K562 (cell line): Measurements from ENCODE around the gene SKIC2. TPM values are rescaled to one million over a fixed set of nuclear protein-coding genes. Genes with fewer than 3 reads are reported as not detected.

Source experiments
- FOXM1 ChIP-seq, 2 experiments: fragments of 450-650 bp in 1 of 2; sonication (generic) in 1 of 2; formaldehyde crosslinking in 1 of 2; IDR thresholded peaks; 2 replicates each; pipeline versions ENCODE4 v1.6.1 to v1.9.0; 2017 to 2022; ENCODE audit warnings: low read depth in 2 of 2, mild to moderate bottlenecking in 2 of 2, missing genetic modification reagents in 1 of 2, moderate library complexity in 1 of 2
- MGA ChIP-seq: fragments of 450-650 bp; IDR thresholded peaks from 2 replicates; pipeline ENCODE4 v1.6.1; 2016; ENCODE audit warnings: mild to moderate bottlenecking, moderate library complexity
- PML ChIP-seq: IDR thresholded peaks from 2 replicates; pipeline ENCODE4 v1.6.1; 2012; ENCODE audit warnings: low read length, inconsistent platforms
- TRIM25 ChIP-seq: fragments of 450-650 bp; IDR thresholded peaks from 2 replicates; pipeline ENCODE4 v1.7.0; 2016; ENCODE audit warnings: borderline replicate concordance
- ZNF239 ChIP-seq: fragments of 250-450 bp; sonication (Bioruptor Pico); IDR thresholded peaks from 2 replicates; pipeline ENCODE4 v1.4.0; 2020; ENCODE audit warnings: mild to moderate bottlenecking
- ZNF408 ChIP-seq: fragments of 250-450 bp; sonication (Bioruptor Pico); IDR thresholded peaks from 2 replicates; pipeline ENCODE4 v1.4.0; 2020; ENCODE audit warnings: low read depth, mild to moderate bottlenecking, moderate library complexity
- ZNF592 ChIP-seq: fragments of 450-650 bp; IDR thresholded peaks from 2 replicates; pipeline ENCODE4 v1.6.1; 2017; ENCODE audit warnings: antibody characterized with exemption, mild to moderate bottlenecking
- polyA plus RNA-seq, 8 experiments: library from polyadenylated mRNA; depleted of rRNA in 4 of 8; stranded (reverse) in 5 of 8; unstranded in 3 of 8; fragments of >200 nt; fragmentation: Nextera tagmentation in 2 of 8; fragmentation: Illumina TruSeq in 1 of 8; extraction: Ambion mirVana in 2 of 8; extraction: Trizol in 1 of 8; gene quantifications; 2 replicates each; pipeline versions ENCODE4 v1.2.1 to v1.2.3, GENCODE V29; 2011 to 2014; ENCODE audit warnings: inconsistent platforms in 1 of 8, missing spikeins in 1 of 8
- total RNA-seq, 7 experiments: library from RNA; depleted of rRNA in 6 of 7; stranded (reverse); fragments of >200 nt in 6 of 7; fragmentation: Illumina TruSeq in 2 of 7; extraction: Trizol in 2 of 7; gene quantifications; 2 replicates each; pipeline versions ENCODE4 v1.2.1 to v1.2.3, GENCODE V29; 2011 to 2021; ENCODE audit warnings: low replicate concordance in 1 of 7

SKIC2 gene
- total and polyA plus RNA-seq, 9 of the 15 experiments (the other 6 are each of a cell fraction or from before 2014, with no cell fraction given): 3.3 to 94.6 (median 38.8) TPM

- TF ChIP-seq MGA (peak; percentile 77), ZNF239 (CRISPR knock-in tag) (no peak), ZNF408 (CRISPR knock-in tag) (no peak), FOXM1 (IDR thresholded peaks at IDR 0.05; ENCODE audit: low read depth) (no peak), FOXM1 (CRISPR knock-in tag; IDR thresholded peaks at IDR 0.05; ENCODE audit: low read depth) (no peak), TRIM25 (no peak), ZNF592 (peak; percentile 81), PML (peak; percentile 11; the same call in 1 of the 2 replicates)
Measured at GRCh38 chr6:31948753-31949413, 10.1 kb upstream of the SKIC2 start (continued).
